D341Med (cell line): Measurements from ENCODE around the gene GJD2.

ENCODE experiments used
- DNase-seq: peaks from one replicate; pipeline ENCODE4 v3.0.0; 2012; ENCODE audit warnings: low spot score

The GJD2 gene

DNA sequence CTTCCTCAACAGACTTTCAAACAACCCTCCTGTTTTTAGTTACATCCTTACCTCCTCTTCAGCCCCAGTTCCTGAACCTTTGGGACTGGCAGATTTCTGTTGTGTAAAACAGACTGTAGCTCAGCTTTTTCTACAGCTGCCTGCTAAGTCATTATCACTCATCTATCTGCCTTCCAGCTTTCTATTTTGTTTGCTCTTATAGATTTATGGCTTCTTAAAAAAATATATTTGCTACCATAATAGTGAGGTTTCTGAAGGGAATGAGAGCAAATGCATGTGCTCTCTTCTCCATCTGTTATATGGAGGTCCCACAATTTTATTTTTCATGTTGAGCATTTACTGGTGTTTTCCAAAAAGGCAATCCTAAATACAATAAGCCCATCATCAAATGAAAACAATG lies 18.2 kb upstream of the GJD2 start:
- no peak for DNase-seq

DNA sequence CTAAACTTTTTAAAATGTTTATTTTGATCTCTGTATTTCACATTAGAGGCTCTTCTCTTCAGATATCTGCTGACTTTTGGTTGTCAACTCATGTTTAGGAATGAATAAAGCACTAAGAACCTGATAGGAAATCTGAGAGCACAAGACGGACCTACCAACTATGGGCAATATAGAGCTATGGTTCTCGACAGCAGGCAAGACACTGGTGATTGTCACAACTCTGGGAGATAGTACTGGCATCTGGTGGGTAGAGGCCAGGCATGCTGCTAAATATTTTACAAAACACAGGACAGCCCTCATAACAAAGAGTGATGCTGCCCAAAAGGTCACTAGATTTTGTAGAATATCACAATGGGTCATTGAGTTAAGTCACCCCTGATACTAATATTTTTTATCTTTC lies 17.5 kb upstream of the GJD2 start:
- DNase-seq: no peak

DNA sequence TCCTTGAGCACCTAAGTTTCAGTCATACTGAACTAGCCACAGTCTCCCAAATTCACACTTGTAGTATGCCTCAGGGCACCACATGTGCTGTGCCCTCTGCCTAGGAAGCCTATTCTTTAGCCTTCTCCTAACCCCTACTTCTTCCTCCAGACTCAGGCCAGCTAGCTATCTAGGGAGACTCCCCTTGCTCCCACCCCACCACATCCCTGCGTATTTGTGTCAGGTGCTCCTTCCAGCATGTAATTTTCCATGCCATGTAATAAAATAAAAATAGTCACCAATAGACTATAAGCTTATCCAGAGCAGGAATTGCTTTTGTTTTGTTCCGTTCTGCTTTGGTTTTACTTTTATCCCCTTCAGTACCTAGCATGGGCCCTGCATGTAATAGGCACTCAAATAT lies 14.9 kb upstream of the GJD2 start:
- no peak for DNase-seq

DNA sequence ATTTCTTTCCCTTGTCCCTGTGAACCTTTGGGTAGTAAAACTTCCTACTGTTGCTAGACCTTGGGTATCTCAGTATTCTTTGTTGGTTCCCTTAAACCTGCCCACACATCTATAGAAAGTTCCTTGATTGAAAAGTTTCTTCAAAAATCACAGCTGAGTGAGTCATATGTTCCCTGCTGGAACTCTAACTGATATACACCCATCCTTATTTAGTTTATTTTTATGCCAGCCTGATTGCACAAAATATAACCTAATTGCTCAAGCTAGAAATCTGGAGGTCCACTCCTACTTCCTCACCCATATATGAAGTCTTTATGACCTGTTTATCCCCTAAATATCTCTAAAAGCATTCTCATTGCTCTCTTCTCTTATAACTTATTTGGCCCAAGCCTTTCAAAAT lies 13.7 kb upstream of the GJD2 start:
- no peak for DNase-seq

DNA sequence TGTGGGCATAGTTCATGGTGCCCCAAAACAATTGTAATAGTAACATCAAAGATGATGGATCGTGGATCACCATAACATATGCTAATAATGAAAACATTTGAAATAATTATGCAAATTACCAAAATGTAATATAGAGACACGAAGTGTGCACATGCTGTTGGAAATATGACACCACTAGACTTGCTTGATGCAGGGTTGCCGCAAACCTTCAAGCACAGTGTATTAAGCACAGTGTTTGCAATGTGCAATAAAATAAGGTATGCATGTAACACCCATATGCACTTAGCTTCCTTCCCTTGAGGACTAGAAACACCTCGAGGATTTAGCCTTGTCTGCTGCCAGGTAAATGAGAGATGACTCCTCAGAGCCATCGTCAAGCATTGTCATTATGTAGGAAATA lies 10.9 kb upstream of the GJD2 start:
- no peak for DNase-seq

DNA sequence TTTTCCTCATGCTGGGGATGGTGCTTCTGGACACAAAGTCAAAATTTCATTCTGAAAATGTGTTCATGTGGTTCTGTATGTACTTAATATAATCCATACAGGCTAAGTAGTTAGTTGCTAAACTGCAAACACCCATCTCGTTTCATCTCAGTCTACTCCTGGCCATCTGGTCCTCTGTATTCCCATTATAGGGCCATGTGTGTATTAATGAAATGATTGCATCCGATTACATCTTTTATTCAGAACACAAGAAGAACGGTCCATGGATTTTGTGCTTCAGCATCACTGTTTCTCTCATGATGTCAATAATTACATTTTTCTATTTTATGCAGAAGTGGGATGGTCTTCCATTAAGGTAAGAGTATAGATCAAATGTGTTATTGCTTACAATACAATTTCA lies 6.1 kb upstream of the GJD2 start:
- peak; percentile 36 for DNase-seq

DNA sequence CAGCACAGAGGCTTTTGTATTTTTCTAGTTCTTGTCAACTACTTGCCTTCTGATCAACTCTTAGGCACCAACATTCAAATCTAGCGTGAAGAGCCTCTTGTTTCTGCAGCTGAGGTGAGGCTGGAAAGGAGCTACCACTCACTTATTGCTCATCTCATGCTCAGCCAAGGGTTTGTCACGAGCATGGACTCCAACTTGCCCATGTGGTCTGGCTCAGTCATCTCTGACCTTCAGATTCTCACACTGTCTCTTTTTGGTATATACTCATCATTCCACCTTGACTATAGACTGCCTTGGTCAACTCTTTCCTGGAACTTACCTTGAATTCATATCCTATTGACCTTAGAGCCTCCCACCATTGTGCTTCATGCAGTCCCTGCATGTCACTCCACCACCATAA lies 5.2 kb upstream of the GJD2 start:
- peak; percentile 43 for DNase-seq

DNA sequence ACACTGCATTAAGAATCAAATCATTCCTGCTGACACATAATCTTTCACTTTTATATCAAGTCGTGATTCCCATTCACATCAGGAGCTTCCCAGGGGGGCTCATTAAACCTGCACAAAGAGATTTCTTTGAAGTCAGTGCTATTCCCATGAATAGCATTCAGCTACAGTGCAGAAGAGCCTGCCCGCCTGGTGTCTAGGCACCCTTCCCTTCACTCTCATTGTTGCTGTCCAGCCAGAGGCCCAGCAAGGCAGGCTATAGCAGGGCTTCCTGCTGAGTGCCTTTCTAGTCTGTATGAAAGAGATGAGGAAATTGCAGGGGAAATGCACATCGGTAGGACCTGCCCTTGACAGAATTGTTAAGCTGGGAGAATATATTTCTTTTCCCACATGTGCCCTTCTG lies 4.5 kb upstream of the GJD2 start:
- DNase-seq: no peak

DNA sequence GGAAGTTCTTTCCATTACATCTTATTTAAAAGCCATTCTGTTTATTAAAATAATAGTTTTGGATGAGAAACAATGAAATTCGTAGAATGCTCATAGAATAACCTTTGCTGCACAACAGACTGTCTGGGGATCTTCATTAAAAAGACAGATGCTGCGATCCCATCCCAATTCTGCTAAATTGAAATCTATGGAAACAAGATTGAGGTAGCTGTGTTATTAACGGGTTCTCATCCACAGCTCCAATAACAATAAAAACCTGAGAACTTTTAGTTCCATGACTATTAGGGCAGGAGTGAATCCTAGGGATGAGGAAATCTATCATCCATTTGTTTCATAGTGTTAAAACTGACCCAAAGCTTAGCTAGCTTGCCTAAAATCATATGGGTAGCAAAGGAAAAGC lies 2.5 kb upstream of the GJD2 start:
- DNase-seq: no peak

DNA sequence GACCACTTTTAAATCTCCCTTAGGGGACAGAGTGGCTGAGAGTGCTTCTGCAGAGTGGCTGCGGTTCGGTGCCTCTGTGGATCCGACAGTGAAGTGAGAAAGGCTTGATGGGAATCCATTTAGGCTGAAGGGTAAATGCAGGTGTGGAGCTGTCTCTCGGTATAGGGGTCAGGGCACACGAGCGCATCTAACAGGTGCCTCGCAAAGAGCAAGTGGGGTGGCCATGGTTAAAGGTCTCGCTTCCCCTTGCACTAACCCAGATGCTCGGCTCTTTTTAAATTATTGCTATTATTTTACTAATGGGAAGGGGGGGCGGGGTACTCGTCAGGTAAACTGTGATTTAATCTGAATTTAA lies 598 bp upstream of the GJD2 start:
- DNase-seq: no peak

DNA sequence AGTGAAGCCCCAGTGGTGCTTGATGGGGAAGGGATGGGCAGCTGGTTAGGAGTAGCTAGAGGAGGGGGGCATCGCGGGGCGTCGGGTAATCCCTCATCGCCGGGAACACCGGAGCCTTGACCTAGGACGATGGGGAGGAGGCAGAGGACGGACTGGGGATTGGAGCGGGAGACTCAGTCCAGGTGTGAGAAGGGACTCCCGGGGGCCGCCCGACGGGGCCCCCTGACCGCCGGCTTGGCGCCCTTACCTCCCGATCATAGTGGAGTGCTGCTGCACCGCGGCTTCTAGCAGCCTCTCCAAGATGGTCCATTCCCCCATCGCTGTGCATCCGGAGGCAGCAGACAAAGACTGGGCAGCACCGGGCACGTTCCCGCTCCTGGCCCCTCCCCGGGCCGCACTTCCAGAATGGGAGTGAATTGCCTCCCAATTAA lies 612 bp downstream of the GJD2 start:
- DNase-seq: peak; percentile 58

DNA sequence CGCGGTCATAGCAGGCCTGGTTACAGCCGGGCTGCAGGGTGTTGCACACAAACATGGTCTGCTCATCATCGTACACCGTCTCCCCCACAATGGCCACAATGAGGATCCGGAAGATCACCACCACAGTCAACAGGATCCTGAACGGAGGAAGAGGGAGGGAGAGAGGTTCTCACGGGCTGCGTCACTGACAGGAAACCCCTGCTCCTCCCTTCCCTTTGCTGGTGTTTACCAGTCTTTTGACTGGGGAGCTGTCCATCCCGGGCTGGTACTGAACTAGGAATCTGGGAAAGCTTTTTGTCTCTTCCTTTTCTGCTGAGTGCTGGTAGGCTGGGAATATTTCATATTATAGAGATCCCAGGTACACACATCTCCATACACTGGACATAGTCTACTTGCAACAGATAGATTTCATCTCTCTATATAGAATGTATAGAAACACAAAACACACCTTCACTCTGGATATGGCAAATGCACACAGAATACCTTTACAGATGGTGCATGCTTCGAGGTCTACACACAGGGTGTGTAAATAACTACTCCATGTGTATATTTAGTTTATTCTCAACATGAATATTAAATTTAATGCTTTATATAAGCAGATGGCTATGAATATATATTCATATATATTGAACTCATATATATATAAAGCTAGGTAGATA lies 1.4 kb downstream of the GJD2 start:
- no peak for DNase-seq

DNA sequence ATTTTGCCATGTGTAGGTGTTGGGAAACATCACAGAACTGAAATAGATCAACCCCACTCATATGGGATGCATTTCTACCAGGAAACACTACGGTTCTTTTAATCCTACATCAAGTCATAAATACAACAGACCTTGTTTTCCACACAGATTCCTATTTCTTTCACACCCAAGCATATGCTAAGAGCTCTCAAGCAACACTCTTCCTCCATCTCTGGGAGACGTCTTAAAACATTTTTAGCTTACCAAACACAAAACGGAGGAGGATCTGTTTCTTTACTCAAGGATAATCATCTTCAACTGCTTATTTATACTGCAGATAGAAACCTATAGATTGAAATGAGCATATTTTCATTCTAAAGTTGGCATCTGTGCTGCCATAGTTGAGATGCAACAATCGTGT lies 5.1 kb downstream of the GJD2 start:
- DNase-seq: no peak

DNA sequence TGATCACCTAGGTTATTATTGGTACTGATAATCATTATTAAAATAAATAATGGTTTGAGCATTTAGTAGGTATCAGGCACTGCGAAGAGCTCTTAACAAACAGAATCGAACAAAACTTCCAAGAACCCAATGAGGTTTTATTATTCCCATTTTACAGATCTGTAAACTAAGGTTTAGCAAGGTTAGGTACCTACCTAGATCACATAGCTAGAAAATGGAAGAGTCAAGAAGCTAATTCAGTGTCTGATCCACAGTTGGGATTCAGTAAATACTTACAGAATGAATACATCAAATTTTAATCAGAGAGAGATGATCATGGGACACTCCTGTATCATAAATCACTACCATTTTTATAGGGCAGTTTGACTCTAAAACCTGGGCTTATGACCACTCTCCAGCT lies 15.5 kb downstream of the GJD2 start:
- DNase-seq: no peak

DNA sequence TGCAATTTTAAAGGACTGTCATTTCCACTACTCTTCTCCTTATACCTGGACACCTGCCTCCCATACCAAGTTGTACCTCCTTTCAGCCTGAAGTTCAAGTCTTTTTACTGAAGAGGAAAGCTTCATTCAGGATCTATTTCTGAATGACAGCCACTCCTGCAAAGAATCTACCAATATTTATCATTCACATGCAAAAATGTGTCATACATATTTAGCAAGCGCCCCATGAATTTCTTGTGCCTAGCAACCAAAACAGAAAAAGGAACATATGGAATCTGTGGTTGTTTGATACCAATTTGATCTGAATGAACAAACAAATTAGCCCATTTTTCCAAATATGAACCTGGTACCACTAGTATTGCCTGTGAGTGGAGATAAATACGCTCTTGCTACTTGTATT lies 16.8 kb downstream of the GJD2 start:
- no peak for DNase-seq

DNA sequence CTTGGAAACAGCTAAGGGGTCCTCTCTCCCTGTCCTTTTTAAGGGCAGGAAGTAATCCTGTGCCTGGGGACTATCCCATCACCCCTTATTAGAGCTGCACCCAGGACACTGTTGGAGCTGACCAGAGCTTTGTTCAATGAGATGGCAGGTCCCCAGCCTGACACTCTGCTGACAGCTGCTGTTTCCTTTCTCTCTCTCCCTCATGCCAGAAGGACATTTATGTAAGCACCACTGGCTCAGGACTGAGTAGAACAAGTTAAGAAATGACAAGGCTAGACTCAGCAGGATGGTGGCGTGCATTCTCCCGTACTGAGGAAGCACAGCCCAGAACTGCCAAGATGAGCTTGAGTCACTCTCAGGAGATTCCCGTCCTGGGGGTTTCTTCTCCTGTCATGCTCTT lies 17.3 kb downstream of the GJD2 start:
- DNase-seq: no peak

DNA sequence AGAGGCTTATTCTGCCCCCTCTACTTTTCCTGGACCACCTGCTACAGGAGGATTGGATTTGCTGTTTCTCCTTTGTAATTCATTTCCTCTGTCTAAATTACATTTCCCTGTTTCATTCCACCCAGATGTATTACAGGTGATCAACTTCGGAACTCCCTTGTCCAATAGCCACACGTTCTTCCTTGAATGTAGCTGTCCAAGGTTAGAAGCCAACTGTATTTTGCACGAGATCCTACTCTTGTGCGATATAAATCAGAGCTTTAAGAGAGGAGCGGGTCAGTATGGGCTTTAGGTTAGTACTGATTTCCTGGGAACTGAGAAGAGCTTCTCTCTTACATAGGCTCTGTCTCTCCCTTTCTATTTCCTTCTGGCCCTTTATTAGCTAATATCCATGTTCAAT lies 20.5 kb downstream of the GJD2 start:
- no peak for DNase-seq

DNA sequence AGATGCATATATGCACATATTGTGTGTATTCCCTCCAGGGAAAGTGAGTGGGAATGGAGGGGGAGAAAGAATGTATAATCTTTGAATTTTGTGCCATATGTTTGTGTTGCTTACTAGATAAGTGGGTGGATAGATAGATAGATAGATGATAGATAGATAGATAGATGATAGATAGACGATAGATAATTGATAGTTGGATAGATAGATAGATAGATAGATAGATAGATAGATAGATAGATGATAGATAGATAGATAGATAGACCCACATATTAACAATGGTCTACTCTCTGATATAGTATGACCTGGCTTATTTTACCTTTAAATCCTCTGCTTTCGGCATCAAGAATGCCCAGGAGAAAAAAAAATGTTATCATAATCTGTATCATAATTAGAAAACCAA lies 21.2 kb downstream of the GJD2 start:
- DNase-seq: no peak

DNA sequence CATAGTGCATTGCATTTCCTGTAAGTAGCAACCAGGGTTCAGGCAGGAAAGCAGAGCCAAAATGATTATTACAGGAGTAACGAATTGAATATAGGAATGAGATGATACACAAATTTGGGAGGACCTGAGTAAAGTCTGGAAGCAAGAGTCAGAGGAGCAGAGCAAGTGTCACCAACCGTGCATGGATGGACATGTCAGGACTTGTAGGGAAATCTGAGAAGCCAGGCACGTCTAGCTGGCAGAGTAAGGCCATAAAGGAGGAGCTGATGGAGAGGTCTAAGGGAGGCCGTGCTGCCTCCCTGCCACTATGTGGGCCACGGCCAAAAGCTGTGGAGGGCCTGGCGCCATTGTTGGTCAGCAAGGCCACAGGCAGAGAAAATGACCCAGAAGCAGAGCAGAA lies 22.4 kb downstream of the GJD2 start:
- no peak for DNase-seq

DNA sequence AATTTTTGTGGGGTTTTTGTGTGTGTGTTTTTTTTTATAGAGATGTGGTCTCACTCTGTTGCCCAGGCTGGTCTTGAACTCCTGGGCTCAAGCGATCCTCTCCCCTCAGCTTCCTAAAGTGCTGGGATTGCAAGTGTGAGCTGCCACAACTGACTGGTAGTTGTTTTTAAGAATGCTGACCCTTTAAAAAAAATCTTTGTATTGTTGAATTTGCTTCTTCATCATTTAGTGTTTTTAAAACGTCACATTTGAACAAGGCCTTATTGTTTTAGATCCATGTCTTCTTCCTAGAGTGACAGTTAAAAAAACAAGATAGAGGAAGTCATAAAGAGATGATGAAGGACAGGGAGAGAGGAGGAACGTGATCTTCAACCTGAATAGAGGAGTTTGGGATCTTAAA lies 24.1 kb downstream of the GJD2 start:
- DNase-seq: no peak

DNA sequence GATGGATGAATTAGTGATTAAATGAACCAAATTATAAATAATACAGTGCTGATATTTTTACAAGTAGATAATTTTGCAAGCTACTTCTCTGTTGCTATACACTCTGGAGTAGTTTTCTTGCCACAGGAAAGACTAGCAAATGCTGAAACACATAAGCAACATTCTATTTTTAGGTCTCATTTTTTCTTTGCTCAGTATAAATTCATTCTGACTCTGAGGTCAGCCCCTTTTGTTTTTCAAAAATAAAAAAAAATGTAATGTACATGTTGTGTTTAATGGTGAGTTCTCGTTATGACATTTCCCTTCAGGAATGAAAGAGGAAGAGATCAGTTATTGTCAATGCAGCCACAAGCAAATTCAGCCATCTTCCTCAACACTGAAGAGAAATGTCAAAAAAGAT lies 24.9 kb downstream of the GJD2 start:
- DNase-seq: no peak

DNA sequence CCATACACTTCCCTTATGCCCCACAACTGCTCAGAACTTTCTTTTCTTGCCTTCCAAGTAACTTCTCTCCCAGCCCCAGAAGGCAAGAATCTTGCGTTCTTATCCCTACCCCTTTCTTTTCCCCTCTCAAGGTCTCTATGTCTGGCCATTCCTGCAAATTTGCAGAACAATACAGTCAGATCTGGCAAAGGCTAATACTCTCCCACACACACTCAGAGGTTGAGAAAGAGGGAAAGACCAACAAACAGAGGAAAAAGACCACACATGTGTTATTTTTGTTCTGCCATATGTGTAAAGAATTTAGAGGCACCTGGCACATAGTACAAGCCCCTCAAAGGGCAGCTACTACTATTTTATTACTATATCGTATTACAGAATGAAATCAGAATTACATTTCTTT lies 25.7 kb downstream of the GJD2 start:
- no peak for DNase-seq

DNA sequence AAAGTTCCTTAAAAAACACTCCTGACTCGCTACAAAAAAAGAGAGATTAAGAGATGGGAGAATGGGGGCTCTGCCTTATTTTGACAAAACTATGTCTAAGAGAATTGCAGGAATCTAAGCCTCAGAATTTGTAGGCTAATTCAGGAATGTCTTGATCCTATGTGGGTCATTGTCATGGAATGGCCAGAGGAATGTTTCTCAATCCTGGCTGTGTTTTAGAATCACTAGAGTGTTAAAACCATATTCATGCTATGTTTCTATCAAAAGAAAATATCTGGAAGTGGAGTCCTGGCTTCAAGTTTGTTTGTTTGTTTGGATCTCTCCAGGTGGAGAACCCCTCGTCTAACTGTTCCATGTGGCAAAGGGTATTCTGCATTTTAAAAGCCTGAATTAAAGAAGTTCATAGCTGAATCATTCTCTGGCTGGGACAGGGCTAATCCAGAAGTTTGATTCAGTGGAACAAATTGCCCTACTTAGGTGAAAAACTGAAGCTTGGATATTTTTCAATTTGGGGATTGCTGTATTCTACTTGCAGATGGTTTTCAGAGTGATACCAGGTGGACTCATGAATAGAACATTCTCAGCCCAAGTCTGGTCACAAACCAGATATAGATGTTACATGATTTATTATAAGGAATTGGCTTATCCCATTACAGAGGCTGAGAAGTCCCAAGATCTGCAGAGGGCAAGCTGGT lies 28.2 kb downstream of the GJD2 start:
- DNase-seq: no peak

DNA sequence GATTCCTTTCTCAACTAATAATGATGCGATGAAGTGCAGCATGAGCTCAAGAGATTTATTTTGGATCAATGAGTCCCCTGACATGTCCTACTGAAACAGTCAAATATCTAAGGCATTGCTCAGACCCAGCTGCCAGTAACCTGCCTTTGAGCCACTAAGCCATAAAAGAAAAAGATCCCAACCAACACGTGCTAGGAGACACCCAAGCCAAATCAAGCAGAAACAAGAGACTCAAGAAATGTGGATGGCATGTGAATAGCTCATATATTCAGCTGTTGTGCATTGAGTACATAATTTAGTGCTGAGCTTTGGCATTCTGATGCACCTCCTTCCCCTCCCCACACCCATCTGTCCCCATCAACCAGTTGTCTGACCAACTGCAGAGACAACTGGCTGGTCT lies 29.2 kb downstream of the GJD2 start:
- DNase-seq: no peak
